ENCODE results near the gene CD300E.
"Not testable (repeated sequence)": the region's sequence is repeated elsewhere in the genome, so short reads cannot be mapped to it uniquely, and the experiment has no call there.

The CD300E gene

GRCh38 chr17:74574489-74575142 lies 48.9 kb downstream of the CD300E start:
- Histone ChIP-seq H3K36me3 (ENCODE audit: control insufficient read depth, insufficient read depth, low read length, severe bottlenecking) (no peaks in the 10 kb centered on the region), H3K4me3 (ENCODE audit: low read length) (no peak overlapping the region), H3K4me1 (ENCODE audit: control insufficient read depth, insufficient read depth, low read length) (peaks cover 4% of the 10 kb centered on the region), H3K9me3 (ENCODE audit: control insufficient read depth, low read length) (peaks cover 9% of the 10 kb centered on the region), H3K27me3 (replicated peaks; ENCODE audit: control insufficient read depth, insufficient read depth, low read length) (peaks cover 44% of the 10 kb centered on the region), H3K9ac (ENCODE audit: low read length) (no peak overlapping the region)
- no peak for DNase-seq (ENCODE audit: low read depth)

GRCh38 chr17:74573635-74574034 lies 49.9 kb downstream of the CD300E start:
- not testable (repeated sequence) for DNase-seq (ENCODE audit: low read depth); H3K36me3 ChIP-seq (ENCODE audit: control insufficient read depth, insufficient read depth, low read length, severe bottlenecking); H3K9me3 ChIP-seq (ENCODE audit: control insufficient read depth, low read length); H3K9ac ChIP-seq (ENCODE audit: low read length); H3K4me3 ChIP-seq (ENCODE audit: low read length)
- Histone ChIP-seq H3K4me1 (ENCODE audit: control insufficient read depth, insufficient read depth, low read length) (peaks cover 11% of the 10 kb centered on the region), H3K27me3 (replicated peaks; ENCODE audit: control insufficient read depth, insufficient read depth, low read length) (peaks cover 34% of the 10 kb centered on the region)

- Histone ChIP-seq H3K36me3 (ENCODE audit: control insufficient read depth, insufficient read depth, low read length, severe bottlenecking) (no peaks in the 10 kb centered on the region), H3K9me3 (ENCODE audit: control insufficient read depth, low read length) (peaks cover 9% of the 10 kb centered on the region), H3K27me3 (replicated peaks; ENCODE audit: control insufficient read depth, insufficient read depth, low read length) (peaks cover 33% of the 10 kb centered on the region), H3K4me3 (ENCODE audit: low read length) (no peak overlapping the region), H3K4me1 (ENCODE audit: control insufficient read depth, insufficient read depth, low read length) (peaks cover 16% of the 10 kb centered on the region), H3K9ac (ENCODE audit: low read length) (no peak overlapping the region)
- no peak for DNase-seq (ENCODE audit: low read depth)
Observed at GRCh38 chr17:74573169-74573568, 50.4 kb downstream of the CD300E start.

GRCh38 chr17:74571621-74572270 lies 51.8 kb downstream of the CD300E start:
- H3K27me3 ChIP-seq (replicated peaks; ENCODE audit: control insufficient read depth, insufficient read depth, low read length) = peaks cover 29% of the 10 kb centered on the region
- DNase-seq (ENCODE audit: low read depth) = no peak
- peaks cover 9% of the 10 kb centered on the region for H3K9me3 ChIP-seq (ENCODE audit: control insufficient read depth, low read length)
- H3K9ac ChIP-seq (ENCODE audit: low read length) = no peak overlapping the region
- peaks cover 20% of the 10 kb centered on the region for H3K4me1 ChIP-seq (ENCODE audit: control insufficient read depth, insufficient read depth, low read length)
- no peaks in the 10 kb centered on the region for H3K36me3 ChIP-seq (ENCODE audit: control insufficient read depth, insufficient read depth, low read length, severe bottlenecking)
- H3K4me3 ChIP-seq (ENCODE audit: low read length) = no peak overlapping the region

GRCh38 chr17:74569020-74570003 lies 54.2 kb downstream of the CD300E start:
- peaks cover 27% of the 10 kb centered on the region for H3K27me3 ChIP-seq (replicated peaks; ENCODE audit: control insufficient read depth, insufficient read depth, low read length)

GRCh38 chr17:74568106-74568873 lies 55.2 kb downstream of the CD300E start:
- no peak overlapping the region for H3K9ac ChIP-seq (ENCODE audit: low read length)
- peaks cover 24% of the 10 kb centered on the region for H3K4me1 ChIP-seq (ENCODE audit: control insufficient read depth, insufficient read depth, low read length)
- H3K36me3 ChIP-seq (ENCODE audit: control insufficient read depth, insufficient read depth, low read length, severe bottlenecking) = no peaks in the 10 kb centered on the region
- no peak overlapping the region for H3K4me3 ChIP-seq (ENCODE audit: low read length)
- H3K27me3 ChIP-seq (replicated peaks; ENCODE audit: control insufficient read depth, insufficient read depth, low read length) = peaks cover 29% of the 10 kb centered on the region
- no peak for DNase-seq (ENCODE audit: low read depth)
- H3K9me3 ChIP-seq (ENCODE audit: control insufficient read depth, low read length) = peaks cover 9% of the 10 kb centered on the region

More at GRCh38 chr17:74569020-74570003, 54.2 kb downstream of the CD300E start:
- peaks cover 9% of the 10 kb centered on the region for H3K9me3 ChIP-seq (ENCODE audit: control insufficient read depth, low read length)
- H3K4me1 ChIP-seq (ENCODE audit: control insufficient read depth, insufficient read depth, low read length) = peaks cover 24% of the 10 kb centered on the region
- peak overlapping the region; percentile 52 for H3K9ac ChIP-seq (ENCODE audit: low read length)
- H3K4me3 ChIP-seq (ENCODE audit: low read length) = no peak overlapping the region
- H3K36me3 ChIP-seq (ENCODE audit: control insufficient read depth, insufficient read depth, low read length, severe bottlenecking) = no peaks in the 10 kb centered on the region
- DNase-seq (ENCODE audit: low read depth) = peak; percentile 46

- Histone ChIP-seq H3K9me3 (ENCODE audit: control insufficient read depth, low read length) (peaks cover 8% of the 10 kb centered on the region), H3K27me3 (replicated peaks; ENCODE audit: control insufficient read depth, insufficient read depth, low read length) (peaks cover 29% of the 10 kb centered on the region), H3K9ac (ENCODE audit: low read length) (no peak within 1 kb of the TSS), H3K36me3 (ENCODE audit: control insufficient read depth, insufficient read depth, low read length, severe bottlenecking) (no peaks in the 10 kb centered on the region), H3K4me1 (ENCODE audit: control insufficient read depth, insufficient read depth, low read length) (peaks cover 24% of the 10 kb centered on the region), H3K4me3 (ENCODE audit: low read length) (no peak within 1 kb of the TSS)
- no peak for DNase-seq (ENCODE audit: low read depth)
Observed at GRCh38 chr17:74567397-74567796, 56.1 kb downstream of the CD300E start, which contains the start of gene CD300H. TSS of gene CD300H (minus strand) at chr17:74567509.

- H3K9ac ChIP-seq (ENCODE audit: low read length) = no peak overlapping the region
- no peak overlapping the region for H3K4me3 ChIP-seq (ENCODE audit: low read length)
- H3K27me3 ChIP-seq (replicated peaks; ENCODE audit: control insufficient read depth, insufficient read depth, low read length) = peaks cover 36% of the 10 kb centered on the region
- H3K36me3 ChIP-seq (ENCODE audit: control insufficient read depth, insufficient read depth, low read length, severe bottlenecking) = no peaks in the 10 kb centered on the region
- peak; percentile 4 for DNase-seq (ENCODE audit: low read depth)
- peaks cover 24% of the 10 kb centered on the region for H3K4me1 ChIP-seq (ENCODE audit: control insufficient read depth, insufficient read depth, low read length)
- no peaks in the 10 kb centered on the region for H3K9me3 ChIP-seq (ENCODE audit: control insufficient read depth, low read length)
Observed at GRCh38 chr17:74566132-74566753, 57.3 kb downstream of the CD300E start.

- Histone ChIP-seq H3K36me3 (ENCODE audit: control insufficient read depth, insufficient read depth, low read length, severe bottlenecking) (no peaks in the 10 kb centered on the region), H3K9ac (ENCODE audit: low read length) (no peak overlapping the region)
Observed at GRCh38 chr17:74565126-74565525, 58.4 kb downstream of the CD300E start.

GRCh38 chr17:74563358-74563757 lies 60.2 kb downstream of the CD300E start:
- Histone ChIP-seq H3K9me3 (ENCODE audit: control insufficient read depth, low read length) (peaks cover 9% of the 10 kb centered on the region), H3K9ac (ENCODE audit: low read length) (no peak overlapping the region), H3K36me3 (ENCODE audit: control insufficient read depth, insufficient read depth, low read length, severe bottlenecking) (no peaks in the 10 kb centered on the region), H3K4me3 (ENCODE audit: low read length) (no peak overlapping the region), H3K4me1 (ENCODE audit: control insufficient read depth, insufficient read depth, low read length) (peaks cover 10% of the 10 kb centered on the region), H3K27me3 (replicated peaks; ENCODE audit: control insufficient read depth, insufficient read depth, low read length) (peaks cover 64% of the 10 kb centered on the region)
- DNase-seq (ENCODE audit: low read depth) = no peak

More at GRCh38 chr17:74565126-74565525, 58.4 kb downstream of the CD300E start:
- Histone ChIP-seq H3K9me3 (ENCODE audit: control insufficient read depth, low read length) (no peaks in the 10 kb centered on the region), H3K4me3 (ENCODE audit: low read length) (no peak overlapping the region), H3K4me1 (ENCODE audit: control insufficient read depth, insufficient read depth, low read length) (peaks cover 24% of the 10 kb centered on the region), H3K27me3 (replicated peaks; ENCODE audit: control insufficient read depth, insufficient read depth, low read length) (peaks cover 47% of the 10 kb centered on the region)
- no peak for DNase-seq (ENCODE audit: low read depth)

Measured in adipocyte (in vitro differentiated cells).